HG03045 (cell line): Measurements from ENCODE around the gene PHEX.

ENCODE experiments used
- ATAC-seq: cut with Tn5 transposase; IDR thresholded peaks from one replicate; pipeline ENCODE4 v1.9.1; 2021; ENCODE audit warnings: mild to moderate bottlenecking, moderate library complexity; ENCODE audit not compliant: unreplicated experiment

The PHEX gene

GRCh38 chrX:22147214-22147613, 115.1 kb downstream of the PHEX start:
- no peak for ATAC-seq

- ATAC-seq, result no peak
Observed at GRCh38 chrX:22147942-22148341, 115.8 kb downstream of the PHEX start.

- ATAC-seq, result no peak
Observed at GRCh38 chrX:22148565-22148964, 116.4 kb downstream of the PHEX start.

- ATAC-seq, result no peak
Observed at GRCh38 chrX:22150371-22150770, 118.2 kb downstream of the PHEX start.

GRCh38 chrX:22155126-22155525, 123.0 kb downstream of the PHEX start:
- ATAC-seq, result no peak

GRCh38 chrX:22159071-22159470, 126.9 kb downstream of the PHEX start:
- ATAC-seq, result no peak

GRCh38 chrX:22163326-22163725, 131.2 kb downstream of the PHEX start:
- no peak for ATAC-seq

- no peak for ATAC-seq
Observed at GRCh38 chrX:22164770-22165388, 132.8 kb downstream of the PHEX start.

GRCh38 chrX:22165732-22166457, 133.8 kb downstream of the PHEX start:
- no peak for ATAC-seq

GRCh38 chrX:22171287-22172060, 139.3 kb downstream of the PHEX start:
- ATAC-seq, result no peak

GRCh38 chrX:22173966-22174365, 141.8 kb downstream of the PHEX start:
- no peak for ATAC-seq

GRCh38 chrX:22177950-22178515, 145.9 kb downstream of the PHEX start:
- no peak for ATAC-seq

GRCh38 chrX:22184096-22184495, 152.0 kb downstream of the PHEX start:
- ATAC-seq, result no peak

GRCh38 chrX:22186165-22186564, 154.0 kb downstream of the PHEX start:
- ATAC-seq, result no peak

- peak; percentile 94 for ATAC-seq
Observed at GRCh38 chrX:22192419-22193060, 160.4 kb downstream of the PHEX start.

GRCh38 chrX:22193851-22194659, 161.9 kb downstream of the PHEX start:
- ATAC-seq, result no peak

GRCh38 chrX:22194660-22194945, 162.5 kb downstream of the PHEX start:
- no peak for ATAC-seq

GRCh38 chrX:22196149-22196548, 164.0 kb downstream of the PHEX start:
- no peak for ATAC-seq

GRCh38 chrX:22202251-22202650, 170.1 kb downstream of the PHEX start:
- ATAC-seq, result no peak

- ATAC-seq, result no peak
Observed at GRCh38 chrX:22203186-22203585, 171.1 kb downstream of the PHEX start.
